ENCODE measurements around the gene FSTL4.

FSTL4 gene

GRCh38 chr5:133496631-133497030 lies 115.7 kb downstream of the FSTL4 start:
- in situ Hi-C loops (cut with MboI; ENCODE audit: low sequenced_read_pairs, unreplicated experiment): no loop called here
- DNase-seq (ENCODE audit: low spot score): no peak
- no peak for TF ChIP-seq CTCF (IDR thresholded peaks at IDR 0.05; ENCODE audit: borderline replicate concordance, control extremely low read depth, extremely low read depth, insufficient read depth, missing control alignments)

GRCh38 chr5:133494923-133495246 lies 117.5 kb downstream of the FSTL4 start:
- no peak for TF ChIP-seq CTCF (IDR thresholded peaks at IDR 0.05; ENCODE audit: borderline replicate concordance, control extremely low read depth, extremely low read depth, insufficient read depth, missing control alignments)
- in situ Hi-C loops (cut with MboI; ENCODE audit: low sequenced_read_pairs, unreplicated experiment): no loop called here
- no peak for DNase-seq (ENCODE audit: low spot score)

- TF ChIP-seq CTCF (IDR thresholded peaks at IDR 0.05; ENCODE audit: borderline replicate concordance, control extremely low read depth, extremely low read depth, insufficient read depth, missing control alignments): no peak
- DNase-seq (ENCODE audit: low spot score): no peak
- in situ Hi-C loops (cut with MboI; ENCODE audit: low sequenced_read_pairs, unreplicated experiment): no loop called here
Measured at GRCh38 chr5:133494232-133494922, 118.0 kb downstream of the FSTL4 start.

GRCh38 chr5:133489632-133490031 lies 122.7 kb downstream of the FSTL4 start:
- in situ Hi-C loops (cut with MboI; ENCODE audit: low sequenced_read_pairs, unreplicated experiment): no loop called here
- peak; percentile 34 for DNase-seq (ENCODE audit: low spot score)
- TF ChIP-seq CTCF (IDR thresholded peaks at IDR 0.05; ENCODE audit: borderline replicate concordance, control extremely low read depth, extremely low read depth, insufficient read depth, missing control alignments): no peak

- no peak for DNase-seq (ENCODE audit: low spot score)
- no peak for TF ChIP-seq CTCF (IDR thresholded peaks at IDR 0.05; ENCODE audit: borderline replicate concordance, control extremely low read depth, extremely low read depth, insufficient read depth, missing control alignments)
- in situ Hi-C loops (cut with MboI; ENCODE audit: low sequenced_read_pairs, unreplicated experiment): no loop called here
Measured at GRCh38 chr5:133487093-133487492, 125.2 kb downstream of the FSTL4 start.

GRCh38 chr5:133485468-133485867 lies 126.9 kb downstream of the FSTL4 start:
- DNase-seq (ENCODE audit: low spot score): no peak
- TF ChIP-seq CTCF (IDR thresholded peaks at IDR 0.05; ENCODE audit: borderline replicate concordance, control extremely low read depth, extremely low read depth, insufficient read depth, missing control alignments): no peak
- in situ Hi-C loops (cut with MboI; ENCODE audit: low sequenced_read_pairs, unreplicated experiment): no loop called here

All from GM13976 (cell line).